ENCODE measurements around the gene NR2F1.
A peak's percentile ranks its signal among the peaks of the same experiment; 100 is the strongest.

NR2F1 gene

DNA sequence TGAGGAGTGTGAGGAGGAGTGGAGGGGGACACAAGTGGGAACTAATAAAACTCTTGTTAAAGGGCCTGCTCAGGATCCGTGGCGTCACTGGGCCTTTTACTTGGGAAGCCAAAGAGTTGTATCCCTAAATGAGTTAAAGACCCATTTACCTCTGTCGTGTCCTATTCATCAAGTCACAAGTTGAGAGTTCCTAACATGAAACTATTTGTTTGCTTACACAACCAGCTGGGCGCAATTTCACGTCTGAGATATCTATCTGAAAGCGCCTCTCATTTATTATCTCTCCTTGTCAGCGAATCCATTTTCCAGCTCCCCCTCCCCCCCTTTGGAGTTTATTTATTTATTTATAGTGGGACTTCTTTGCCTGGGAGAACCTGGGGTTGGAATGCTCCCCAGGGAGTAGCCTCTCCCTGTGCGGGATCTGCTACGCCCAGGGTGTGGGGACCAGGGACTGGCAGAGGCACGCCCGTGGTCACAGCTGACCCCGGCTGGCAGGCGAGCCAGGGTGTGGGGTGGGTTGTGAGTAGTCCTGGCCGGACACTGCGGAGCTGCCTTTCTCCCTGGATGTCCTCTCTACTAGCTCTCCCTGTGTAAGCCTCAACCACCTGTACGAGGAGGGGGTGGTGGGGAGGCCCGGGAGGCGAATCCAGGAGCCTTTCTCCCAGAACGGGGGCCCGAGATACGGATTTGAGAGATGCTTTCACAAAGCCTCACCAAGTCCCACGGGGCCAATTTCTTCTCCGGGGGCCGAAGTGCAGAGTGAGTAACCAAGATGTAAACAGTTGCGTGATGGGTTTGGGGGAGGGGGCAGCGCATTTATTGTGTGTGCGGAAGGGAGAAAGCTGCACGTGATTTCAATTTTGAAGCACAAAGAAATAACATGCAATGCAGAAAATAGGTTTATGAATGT is 15.3 kb downstream of the NR2F1 start (continued):
- TF ChIP-seq SP7 (tag by site-specific recombination; IDR thresholded peaks at IDR 0.05) (peak; percentile 28; the same call in 1 of the 2 replicates), ZBTB26 (tag by site-specific recombination; optimal IDR thresholded peaks at IDR 0.05) (peak; percentile 13), ZNF24 (tag by site-specific recombination; IDR thresholded peaks at IDR 0.05) (peak; percentile 75), ZNF629 (tag by site-specific recombination; IDR thresholded peaks at IDR 0.05) (peak; percentile 79), ZFP69B (tag by site-specific recombination; IDR thresholded peaks at IDR 0.05) (no peak), ZNF529 (tag by site-specific recombination; IDR thresholded peaks at IDR 0.05; ENCODE audit: insufficient replicate concordance) (no peak), ZNF433 (tag by site-specific recombination; IDR thresholded peaks at IDR 0.05; ENCODE audit: low read depth) (no peak), CTCF (tag by site-specific recombination; IDR thresholded peaks at IDR 0.05) (no peak), ZBTB1 (tag by site-specific recombination; IDR thresholded peaks at IDR 0.05) (no peak), ZBTB8A (tag by site-specific recombination; IDR thresholded peaks at IDR 0.05) (peak; percentile 77), ZNF623 (tag by site-specific recombination; IDR thresholded peaks at IDR 0.05) (no peak), ZBTB7A (tag by site-specific recombination; IDR thresholded peaks at IDR 0.05; ENCODE audit: low read depth) (no peak), ZFP3 (tag by site-specific recombination; IDR thresholded peaks at IDR 0.05; ENCODE audit: low read depth) (0 out of 2 replicates have a peak, but pooled peaks have one; percentile 6), OSR2 (tag by site-specific recombination; IDR thresholded peaks at IDR 0.05) (peak; percentile 86), ZNF10 (tag by site-specific recombination; IDR thresholded peaks at IDR 0.05) (no peak), OVOL3 (tag by site-specific recombination; IDR thresholded peaks at IDR 0.05) (no peak), ZNF2 (tag by site-specific recombination; IDR thresholded peaks at IDR 0.05) (no peak; the same call in 1 of the 2 replicates), ZNF558 (tag by site-specific recombination; IDR thresholded peaks at IDR 0.05) (peak; percentile 83), ZNF19 (tag by site-specific recombination; IDR thresholded peaks at IDR 0.05; ENCODE audit: low read depth) (no peak), ZXDB (tag by site-specific recombination; IDR thresholded peaks at IDR 0.05) (peak; percentile 59), ZFP37 (tag by site-specific recombination; IDR thresholded peaks at IDR 0.05) (no peak), KLF9 (tag by site-specific recombination; IDR thresholded peaks at IDR 0.05; ENCODE audit: low read depth) (peak; percentile 14)
- TF ChIP-seq, protein P1, sequence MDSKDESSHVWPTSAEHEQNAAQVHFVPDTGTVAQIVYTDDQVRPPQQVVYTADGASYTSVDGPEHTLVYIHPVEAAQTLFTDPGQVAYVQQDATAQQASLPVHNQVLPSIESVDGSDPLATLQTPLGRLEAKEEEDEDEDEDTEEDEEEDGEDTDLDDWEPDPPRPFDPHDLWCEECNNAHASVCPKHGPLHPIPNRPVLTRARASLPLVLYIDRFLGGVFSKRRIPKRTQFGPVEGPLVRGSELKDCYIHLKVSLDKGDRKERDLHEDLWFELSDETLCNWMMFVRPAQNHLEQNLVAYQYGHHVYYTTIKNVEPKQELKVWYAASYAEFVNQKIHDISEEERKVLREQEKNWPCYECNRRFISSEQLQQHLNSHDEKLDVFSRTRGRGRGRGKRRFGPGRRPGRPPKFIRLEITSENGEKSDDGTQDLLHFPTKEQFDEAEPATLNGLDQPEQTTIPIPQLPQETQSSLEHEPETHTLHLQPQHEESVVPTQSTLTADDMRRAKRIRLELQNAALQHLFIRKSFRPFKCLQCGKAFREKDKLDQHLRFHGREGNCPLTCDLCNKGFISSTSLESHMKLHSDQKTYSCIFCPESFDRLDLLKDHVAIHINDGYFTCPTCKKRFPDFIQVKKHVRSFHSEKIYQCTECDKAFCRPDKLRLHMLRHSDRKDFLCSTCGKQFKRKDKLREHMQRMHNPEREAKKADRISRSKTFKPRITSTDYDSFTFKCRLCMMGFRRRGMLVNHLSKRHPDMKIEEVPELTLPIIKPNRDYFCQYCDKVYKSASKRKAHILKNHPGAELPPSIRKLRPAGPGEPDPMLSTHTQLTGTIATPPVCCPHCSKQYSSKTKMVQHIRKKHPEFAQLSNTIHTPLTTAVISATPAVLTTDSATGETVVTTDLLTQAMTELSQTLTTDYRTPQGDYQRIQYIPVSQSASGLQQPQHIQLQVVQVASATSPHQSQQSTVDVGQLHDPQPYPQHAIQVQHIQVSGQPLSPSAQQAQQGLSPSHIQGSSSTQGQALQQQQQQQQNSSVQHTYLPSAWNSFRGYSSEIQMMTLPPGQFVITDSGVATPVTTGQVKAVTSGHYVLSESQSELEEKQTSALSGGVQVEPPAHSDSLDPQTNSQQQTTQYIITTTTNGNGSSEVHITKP (tag by site-specific recombination; IDR thresholded peaks at IDR 0.05), result peak; percentile 91
- TF ChIP-seq, protein P2, sequence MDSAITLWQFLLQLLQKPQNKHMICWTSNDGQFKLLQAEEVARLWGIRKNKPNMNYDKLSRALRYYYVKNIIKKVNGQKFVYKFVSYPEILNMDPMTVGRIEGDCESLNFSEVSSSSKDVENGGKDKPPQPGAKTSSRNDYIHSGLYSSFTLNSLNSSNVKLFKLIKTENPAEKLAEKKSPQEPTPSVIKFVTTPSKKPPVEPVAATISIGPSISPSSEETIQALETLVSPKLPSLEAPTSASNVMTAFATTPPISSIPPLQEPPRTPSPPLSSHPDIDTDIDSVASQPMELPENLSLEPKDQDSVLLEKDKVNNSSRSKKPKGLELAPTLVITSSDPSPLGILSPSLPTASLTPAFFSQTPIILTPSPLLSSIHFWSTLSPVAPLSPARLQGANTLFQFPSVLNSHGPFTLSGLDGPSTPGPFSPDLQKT (IDR thresholded peaks at IDR 0.05; ENCODE audit: borderline replicate concordance, low read depth, low read length), result no peak
- TF ChIP-seq, protein P3, sequence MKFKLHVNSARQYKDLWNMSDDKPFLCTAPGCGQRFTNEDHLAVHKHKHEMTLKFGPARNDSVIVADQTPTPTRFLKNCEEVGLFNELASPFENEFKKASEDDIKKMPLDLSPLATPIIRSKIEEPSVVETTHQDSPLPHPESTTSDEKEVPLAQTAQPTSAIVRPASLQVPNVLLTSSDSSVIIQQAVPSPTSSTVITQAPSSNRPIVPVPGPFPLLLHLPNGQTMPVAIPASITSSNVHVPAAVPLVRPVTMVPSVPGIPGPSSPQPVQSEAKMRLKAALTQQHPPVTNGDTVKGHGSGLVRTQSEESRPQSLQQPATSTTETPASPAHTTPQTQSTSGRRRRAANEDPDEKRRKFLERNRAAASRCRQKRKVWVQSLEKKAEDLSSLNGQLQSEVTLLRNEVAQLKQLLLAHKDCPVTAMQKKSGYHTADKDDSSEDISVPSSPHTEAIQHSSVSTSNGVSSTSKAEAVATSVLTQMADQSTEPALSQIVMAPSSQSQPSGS (tag by site-specific recombination; IDR thresholded peaks at IDR 0.05; ENCODE audit: low read depth), result peak; percentile 64
- TF ChIP-seq, protein P4, sequence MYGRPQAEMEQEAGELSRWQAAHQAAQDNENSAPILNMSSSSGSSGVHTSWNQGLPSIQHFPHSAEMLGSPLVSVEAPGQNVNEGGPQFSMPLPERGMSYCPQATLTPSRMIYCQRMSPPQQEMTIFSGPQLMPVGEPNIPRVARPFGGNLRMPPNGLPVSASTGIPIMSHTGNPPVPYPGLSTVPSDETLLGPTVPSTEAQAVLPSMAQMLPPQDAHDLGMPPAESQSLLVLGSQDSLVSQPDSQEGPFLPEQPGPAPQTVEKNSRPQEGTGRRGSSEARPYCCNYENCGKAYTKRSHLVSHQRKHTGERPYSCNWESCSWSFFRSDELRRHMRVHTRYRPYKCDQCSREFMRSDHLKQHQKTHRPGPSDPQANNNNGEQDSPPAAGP (tag by site-specific recombination; IDR thresholded peaks at IDR 0.05), result peak; percentile 91
- TF ChIP-seq, protein P5, sequence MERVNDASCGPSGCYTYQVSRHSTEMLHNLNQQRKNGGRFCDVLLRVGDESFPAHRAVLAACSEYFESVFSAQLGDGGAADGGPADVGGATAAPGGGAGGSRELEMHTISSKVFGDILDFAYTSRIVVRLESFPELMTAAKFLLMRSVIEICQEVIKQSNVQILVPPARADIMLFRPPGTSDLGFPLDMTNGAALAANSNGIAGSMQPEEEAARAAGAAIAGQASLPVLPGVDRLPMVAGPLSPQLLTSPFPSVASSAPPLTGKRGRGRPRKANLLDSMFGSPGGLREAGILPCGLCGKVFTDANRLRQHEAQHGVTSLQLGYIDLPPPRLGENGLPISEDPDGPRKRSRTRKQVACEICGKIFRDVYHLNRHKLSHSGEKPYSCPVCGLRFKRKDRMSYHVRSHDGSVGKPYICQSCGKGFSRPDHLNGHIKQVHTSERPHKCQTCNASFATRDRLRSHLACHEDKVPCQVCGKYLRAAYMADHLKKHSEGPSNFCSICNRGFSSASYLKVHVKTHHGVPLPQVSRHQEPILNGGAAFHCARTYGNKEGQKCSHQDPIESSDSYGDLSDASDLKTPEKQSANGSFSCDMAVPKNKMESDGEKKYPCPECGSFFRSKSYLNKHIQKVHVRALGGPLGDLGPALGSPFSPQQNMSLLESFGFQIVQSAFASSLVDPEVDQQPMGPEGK (tag by site-specific recombination; IDR thresholded peaks at IDR 0.05), result peak; percentile 76
